CD4-positive, alpha-beta memory T cell (primary cell): Measurements from ENCODE around the gene CERS6. TPM values are rescaled to one million over a fixed set of nuclear protein-coding genes. Genes with fewer than 3 reads are reported as not detected.

Experiments
- CTCF ChIA-PET: fragments of 350-600 bp; sonication (Branson Sonifier 250); formaldehyde crosslinking; loops from one replicate; lab custom pipeline; 2021; ENCODE audit warnings: inconsistent platforms; ENCODE audit not compliant: partially characterized antibody; lab: Charles Lee
- POLR2A ChIA-PET: fragments of 350-600 bp; sonication (Branson Sonifier 250); formaldehyde crosslinking; loops from one replicate; lab custom pipeline; 2021; ENCODE audit not compliant: partially characterized antibody; lab: Charles Lee
- DNase-seq, 5 donors: peaks; one replicate each; pipeline versions ENCODE4 v3.0.0 to v3.0.0-alpha.2; 2020 to 2022; ENCODE audit warnings: mixed read lengths in 1 of 5
- H3K27ac ChIP-seq: one replicate; pipeline ENCODE4 v1.7.0; 2013; ENCODE audit warnings: low read depth, low read length
- H3K27me3 ChIP-seq: 2 replicates; pipeline ENCODE4 v1.7.0; 2013; ENCODE audit warnings: mild to moderate bottlenecking, low read length, moderate library complexity; ENCODE audit not compliant: insufficient read depth
- H3K36me3 ChIP-seq: 2 replicates; pipeline ENCODE4 v1.7.0; 2013; ENCODE audit warnings: mild to moderate bottlenecking, low read length, moderate library complexity; ENCODE audit not compliant: insufficient read depth
- H3K4me1 ChIP-seq: 2 replicates; pipeline ENCODE4 v1.7.0; 2013; ENCODE audit warnings: mild to moderate bottlenecking, low read length, moderate library complexity; ENCODE audit not compliant: insufficient read depth
- H3K4me3 ChIP-seq, 2 donors: one replicate each; pipeline ENCODE4 v1.7.0; 2013; ENCODE audit warnings: low read length in 2 of 2, mild to moderate bottlenecking in 1 of 2
- H3K9me3 ChIP-seq, 2 donors: one replicate each; pipeline ENCODE4 v1.7.0; 2013; ENCODE audit warnings: low read length in 2 of 2, control low read depth in 1 of 2; ENCODE audit not compliant: control insufficient read depth in 1 of 2
- H3K27ac Mint-ChIP-seq, 7 donors: one replicate each; pipeline ENCODE4 v1.8.0; 2020 to 2021; ENCODE audit warnings: mixed read lengths in 7 of 7, mild to moderate bottlenecking in 6 of 7, inconsistent platforms in 3 of 7, moderate library complexity in 3 of 7
- H3K27me3 Mint-ChIP-seq, 2 donors: one replicate each; pipeline ENCODE4 v1.8.0; 2020 to 2021; ENCODE audit warnings: mixed read lengths in 2 of 2
- H3K36me3 Mint-ChIP-seq, 2 donors: one replicate each; pipeline ENCODE4 v1.8.0; 2020 to 2021; ENCODE audit warnings: mixed read lengths in 2 of 2, inconsistent platforms in 1 of 2, mild to moderate bottlenecking in 1 of 2
- H3K4me1 Mint-ChIP-seq, 4 donors: one replicate each; pipeline ENCODE4 v1.8.0; 2020 to 2021; ENCODE audit warnings: mixed read lengths in 4 of 4, mild to moderate bottlenecking in 1 of 4
- H3K4me3 Mint-ChIP-seq, 8 donors: one replicate each; pipeline ENCODE4 v1.8.0; 2020 to 2021; ENCODE audit warnings: mixed read lengths in 8 of 8, mild to moderate bottlenecking in 7 of 8, moderate library complexity in 6 of 8, inconsistent platforms in 3 of 8
- H3K9me3 Mint-ChIP-seq, 8 donors: one replicate each; pipeline ENCODE4 v1.8.0; 2020 to 2021; ENCODE audit warnings: mixed read lengths in 8 of 8, mild to moderate bottlenecking in 5 of 8, inconsistent platforms in 3 of 8, moderate library complexity in 1 of 8
- intact Hi-C: fragments of 100-400 bp; cut with micrococcal nuclease; formaldehyde crosslinking; loops from one replicate; pipeline ENCODE4 v1.15.1; 2023
- polyA plus RNA-seq, 2 donors: library from polyadenylated mRNA; unstranded; fragments of 300-500 nt; fragmentation: Illumina TruSeq; gene quantifications; one replicate each; pipeline ENCODE4 v1.2.3, GENCODE V29; 2021
- total RNA-seq, 2 experiments: library from RNA; stranded (reverse); gene quantifications; one replicate each; pipeline ENCODE4 v1.2.3, GENCODE V29; 2021

CERS6 gene
- total and polyA plus RNA-seq, 4 experiments from 2014 or later = 5.1 to 11.3 (median 7.6) TPM

- Histone ChIP-seq H3K4me1 (peaks cover 9% of the 10 kb centered on the region), H3K36me3 (no peaks in the 10 kb centered on the region), H3K27me3 (no peaks in the 10 kb centered on the region), H3K27ac (no peak overlapping the region), H3K4me3 (no peak overlapping the region), H3K9me3 (no peaks in the 10 kb centered on the region)
- DNase-seq = no peak
- ChIA-PET CTCF (no interaction called here), POLR2A (no interaction called here)
- Mint-ChIP-seq H3K4me3 (no peak overlapping the region), H3K4me1 (peaks cover 18 to 44% (median 27%) of the 10 kb centered on the region in 4 donors), H3K36me3 (peaks cover 25 to 26% of the 10 kb centered on the region in 2 donors), H3K9me3 (peaks cover 4 to 32% (median 26%) of the 10 kb centered on the region in 8 donors), H3K27ac (no peak overlapping the region), H3K27me3 (no peaks in the 10 kb centered on the region)
- intact Hi-C loops = no loop called here
These were observed 82.5 kb downstream of the CERS6 start for GRCh38 chr2:168538534-168538933.

- POLR2A ChIA-PET = no interaction called here
- Histone ChIP-seq H3K4me3 (no peak overlapping the region), H3K9me3 (no peaks in the 10 kb centered on the region), H3K4me1 (peaks cover 9% of the 10 kb centered on the region), H3K27me3 (no peaks in the 10 kb centered on the region), H3K27ac (no peak overlapping the region), H3K36me3 (no peaks in the 10 kb centered on the region)
- H3K27me3 Mint-ChIP-seq = no peaks in the 10 kb centered on the region
- DNase-seq = no peak
- H3K27ac Mint-ChIP-seq = no peak overlapping the region
- peaks cover 4 to 32% (median 26%) of the 10 kb centered on the region in 8 donors for H3K9me3 Mint-ChIP-seq
- H3K4me1 Mint-ChIP-seq = peaks cover 12 to 47% (median 21%) of the 10 kb centered on the region in 4 donors
- peaks cover 25 to 26% of the 10 kb centered on the region in 2 donors for H3K36me3 Mint-ChIP-seq
- CTCF ChIA-PET = no interaction called here
- H3K4me3 Mint-ChIP-seq = no peak overlapping the region
- intact Hi-C loops = no loop called here
These were observed 83.9 kb downstream of the CERS6 start for GRCh38 chr2:168539945-168540344.

GRCh38 chr2:168541858-168542257 is 85.8 kb downstream of the CERS6 start:
- CTCF ChIA-PET = no interaction called here
- DNase-seq = no peak
- Histone ChIP-seq H3K27me3 (no peaks in the 10 kb centered on the region), H3K9me3 (no peaks in the 10 kb centered on the region), H3K4me3 (no peak overlapping the region), H3K36me3 (no peaks in the 10 kb centered on the region), H3K4me1 (peaks cover 9% of the 10 kb centered on the region), H3K27ac (no peak overlapping the region)
- H3K27me3 Mint-ChIP-seq = no peaks in the 10 kb centered on the region
- H3K9me3 Mint-ChIP-seq = peaks cover 4 to 32% (median 26%) of the 10 kb centered on the region in 8 donors
- H3K27ac Mint-ChIP-seq = no peak overlapping the region
- H3K36me3 Mint-ChIP-seq = peaks cover 25 to 29% of the 10 kb centered on the region in 2 donors
- peak overlapping the region in 1 of 8 donors; percentile 14 for H3K4me3 Mint-ChIP-seq
- intact Hi-C loops = no loop called here
- POLR2A ChIA-PET = no interaction called here
- H3K4me1 Mint-ChIP-seq = peaks cover 17 to 42% (median 23%) of the 10 kb centered on the region in 4 donors

- ChIA-PET CTCF (no interaction called here), POLR2A (no interaction called here)
- Mint-ChIP-seq H3K4me3 (peak overlapping the region in 6 of 8 donors; percentile 22 to 77 (median 63)), H3K27me3 (no peaks in the 10 kb centered on the region), H3K27ac (peak overlapping the region in 1 of 7 donors; percentile 44), H3K4me1 (peaks cover 13 to 41% (median 21%) of the 10 kb centered on the region in 4 donors), H3K36me3 (peaks cover 25 to 33% of the 10 kb centered on the region in 2 donors), H3K9me3 (peaks cover 4 to 32% (median 26%) of the 10 kb centered on the region in 8 donors)
- H3K27me3 ChIP-seq = no peaks in the 10 kb centered on the region
- no peak overlapping the region for H3K27ac ChIP-seq
- no peaks in the 10 kb centered on the region for H3K36me3 ChIP-seq
- DNase-seq = peak in 4 of 5 donors; percentile 27 to 41 (median 40)
- no peaks in the 10 kb centered on the region for H3K9me3 ChIP-seq
- H3K4me3 ChIP-seq = no peak overlapping the region
- peaks cover 9% of the 10 kb centered on the region for H3K4me1 ChIP-seq
- intact Hi-C loops = no loop called here
These were observed 87.0 kb downstream of the CERS6 start for GRCh38 chr2:168543037-168543436.

GRCh38 chr2:168543935-168544334 is 87.9 kb downstream of the CERS6 start:
- Histone ChIP-seq H3K4me3 (no peak overlapping the region), H3K9me3 (no peaks in the 10 kb centered on the region), H3K27me3 (no peaks in the 10 kb centered on the region), H3K27ac (no peak overlapping the region), H3K4me1 (peaks cover 9% of the 10 kb centered on the region), H3K36me3 (no peaks in the 10 kb centered on the region)
- H3K4me1 Mint-ChIP-seq = peaks cover 13 to 43% (median 21%) of the 10 kb centered on the region in 4 donors
- POLR2A ChIA-PET = no interaction called here
- no peak overlapping the region for H3K4me3 Mint-ChIP-seq
- H3K36me3 Mint-ChIP-seq = peaks cover 29 to 35% of the 10 kb centered on the region in 2 donors
- H3K27me3 Mint-ChIP-seq = no peaks in the 10 kb centered on the region
- DNase-seq = no peak
- intact Hi-C loops = no loop called here
- CTCF ChIA-PET = no interaction called here
- H3K27ac Mint-ChIP-seq = no peak overlapping the region
- peaks cover 4 to 30% (median 23%) of the 10 kb centered on the region in 8 donors for H3K9me3 Mint-ChIP-seq

GRCh38 chr2:168545439-168546082 is 89.5 kb downstream of the CERS6 start:
- Mint-ChIP-seq H3K36me3 (peaks cover 21 to 33% of the 10 kb centered on the region in 2 donors), H3K4me1 (peaks cover 16 to 43% (median 23%) of the 10 kb centered on the region in 4 donors), H3K9me3 (peaks cover 0 to 18% (median 12%) of the 10 kb centered on the region in 8 donors), H3K4me3 (no peak overlapping the region), H3K27me3 (no peaks in the 10 kb centered on the region), H3K27ac (no peak overlapping the region)
- CTCF ChIA-PET = no interaction called here
- Histone ChIP-seq H3K27me3 (no peaks in the 10 kb centered on the region), H3K9me3 (no peaks in the 10 kb centered on the region), H3K36me3 (no peaks in the 10 kb centered on the region), H3K4me3 (no peak overlapping the region), H3K4me1 (peaks cover 9% of the 10 kb centered on the region), H3K27ac (no peak overlapping the region)
- DNase-seq = no peak
- intact Hi-C loops = no loop called here
- POLR2A ChIA-PET = no interaction called here

- H3K27ac Mint-ChIP-seq = no peak overlapping the region
- H3K27me3 Mint-ChIP-seq = no peaks in the 10 kb centered on the region
- no peaks in the 10 kb centered on the region for H3K36me3 ChIP-seq
- H3K27ac ChIP-seq = no peak overlapping the region
- H3K9me3 ChIP-seq = no peaks in the 10 kb centered on the region
- peaks cover 0 to 2% (median 0%) of the 10 kb centered on the region in 8 donors for H3K9me3 Mint-ChIP-seq
- no peak overlapping the region for H3K4me3 ChIP-seq
- no peak for DNase-seq
- intact Hi-C loops = no loop called here
- POLR2A ChIA-PET = no interaction called here
- CTCF ChIA-PET = interaction anchor here (1.2 kb wide), 1 partner anchor 47 kb away, joined by 3 read pairs; no protein-coding TSS in a partner anchor
- H3K4me1 ChIP-seq = no peaks in the 10 kb centered on the region
- H3K36me3 Mint-ChIP-seq = peaks cover 9 to 24% of the 10 kb centered on the region in 2 donors
- peaks cover 8 to 22% (median 13%) of the 10 kb centered on the region in 4 donors for H3K4me1 Mint-ChIP-seq
- no peaks in the 10 kb centered on the region for H3K27me3 ChIP-seq
- no peak overlapping the region for H3K4me3 Mint-ChIP-seq
These were observed 94.6 kb downstream of the CERS6 start for GRCh38 chr2:168550670-168551069.
